CD4-positive, alpha-beta T cell (primary cell): ENCODE results near the gene CDYL2. TPM values are rescaled to one million over a fixed set of nuclear protein-coding genes. Genes with fewer than 3 reads are reported as not detected.

Experiments used
- ATAC-seq: fragments of 200-7000 bp; cut with Tn5 transposase; one replicate; pipeline ENCODE4 v1.10.0; 2022; ENCODE audit warnings: mild to moderate bottlenecking; ENCODE audit not compliant: poor library complexity
- CTCF ChIA-PET: fragments of 350-600 bp; sonication (Branson Sonifier 250); formaldehyde crosslinking; loops from one replicate; lab custom pipeline; 2021; ENCODE audit warnings: antibody characterized with exemption, inconsistent platforms; lab: Charles Lee
- POLR2A ChIA-PET: fragments of 350-600 bp; sonication (Branson Sonifier 250); formaldehyde crosslinking; loops from one replicate; lab custom pipeline; 2021; ENCODE audit warnings: antibody characterized with exemption, inconsistent platforms; lab: Charles Lee
- DNase-seq, 14 experiments: peaks; one replicate each; pipeline ENCODE4 v3.0.0-alpha.2; 2013 to 2020; ENCODE audit warnings: mixed read lengths in 2 of 14
- H3K27ac ChIP-seq, 2 donors: one replicate each; pipeline versions ENCODE4 v1.5.1 to v1.7.0; 2013; ENCODE audit warnings: low read length in 2 of 2, low read depth in 1 of 2, mild to moderate bottlenecking in 1 of 2
- H3K27me3 ChIP-seq, 2 experiments: 1 replicate in 1 of 2; 2 replicates in 1 of 2; pipeline versions ENCODE4 v1.6.1 to v1.7.0; 2013; ENCODE audit warnings: low read length in 2 of 2, control low read depth in 1 of 2, mild to moderate bottlenecking in 1 of 2, moderate library complexity in 1 of 2; ENCODE audit not compliant: insufficient read depth in 2 of 2, control insufficient read depth in 1 of 2
- H3K36me3 ChIP-seq: one replicate; pipeline ENCODE4 v1.6.1; 2013; ENCODE audit warnings: low read length, control low read depth; ENCODE audit not compliant: insufficient read depth
- H3K4me1 ChIP-seq: one replicate; pipeline ENCODE4 v1.6.1; 2013; ENCODE audit warnings: low read length, control low read depth; ENCODE audit not compliant: insufficient read depth
- H3K4me3 ChIP-seq: one replicate; pipeline ENCODE4 v1.5.1; 2013; ENCODE audit warnings: mild to moderate bottlenecking, low read length, moderate library complexity
- H3K9me3 ChIP-seq, 2 experiments: 1 replicate in 1 of 2; 2 replicates in 1 of 2; pipeline versions ENCODE4 v1.6.1 to v1.7.0; 2013; ENCODE audit warnings: low read length in 2 of 2, mild to moderate bottlenecking in 2 of 2, control low read depth in 1 of 2, moderate library complexity in 1 of 2; ENCODE audit not compliant: control insufficient read depth in 1 of 2, insufficient read depth in 1 of 2
- H3K27ac Mint-ChIP-seq: one replicate; pipeline ENCODE4 v1.8.0; 2020; ENCODE audit warnings: mixed read lengths
- H3K27me3 Mint-ChIP-seq: one replicate; pipeline ENCODE4 v1.8.0; 2021; ENCODE audit warnings: mixed read lengths
- H3K36me3 Mint-ChIP-seq: one replicate; pipeline ENCODE4 v1.8.0; 2021; ENCODE audit warnings: low read depth, mixed read lengths
- H3K4me1 Mint-ChIP-seq: one replicate; pipeline ENCODE4 v1.8.0; 2021; ENCODE audit warnings: low read depth, mixed read lengths
- H3K4me3 Mint-ChIP-seq: one replicate; pipeline ENCODE4 v1.8.0; 2020; ENCODE audit warnings: mild to moderate bottlenecking, mixed read lengths
- H3K9me3 Mint-ChIP-seq: one replicate; pipeline ENCODE4 v1.8.0; 2020; ENCODE audit warnings: mixed read lengths
- CTCF ChIP-seq: fragments of 200-600 bp; IDR thresholded peaks from one replicate; pipeline ENCODE4 v1.8.0; 2022; ENCODE audit warnings: antibody characterized with exemption, mild to moderate bottlenecking
- intact Hi-C, 2 experiments: fragments of 100-400 bp; cut with DNase I in 1 of 2; cut with micrococcal nuclease in 1 of 2; formaldehyde crosslinking; loops; one replicate each; pipeline versions ENCODE4 v1.15.1 to v1.9.0; 2023 to 2025; cut with DNase I, micrococcal nuclease
- total RNA-seq, 174 experiments: library from RNA in 2 of 174; stranded (reverse) in 2 of 174; gene quantifications; one replicate each; pipeline ENCODE4 v1.2.3 and lab custom pipeline; 2021 to 2026

Gene CDYL2
- total RNA-seq, 2 experiments from 2014 or later: 14.3 to 15.8 TPM

DNA sequence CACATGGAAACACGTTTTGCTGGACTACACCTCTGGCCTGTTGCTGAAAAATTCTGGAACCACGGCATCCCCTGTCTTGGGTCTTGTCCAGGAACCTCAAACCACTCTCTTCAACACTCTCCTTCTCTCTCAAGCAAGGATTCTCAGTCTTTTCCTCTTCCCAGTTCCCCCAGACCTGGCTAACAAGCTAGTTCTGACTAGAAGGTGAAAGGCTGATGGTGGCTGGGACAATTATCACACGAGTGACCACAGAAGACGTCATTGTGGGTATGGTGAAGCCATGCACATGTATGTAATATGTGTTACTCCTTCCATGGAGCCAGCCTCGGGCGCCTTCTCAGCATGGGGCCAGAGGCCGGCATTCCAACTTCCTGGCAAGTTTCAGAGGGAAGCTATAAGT is 123.0 kb downstream of the CDYL2 start:
- POLR2A ChIA-PET: interaction anchor here (0.8 kb wide), 1 partner anchor 126 kb away, joined by 3 read pairs; no protein-coding TSS in a partner anchor
- H3K4me3 Mint-ChIP-seq: no peak overlapping the region
- TF ChIP-seq CTCF: no peak
- Histone ChIP-seq H3K27ac (no peak overlapping the region), H3K36me3 (peaks cover 6% of the 10 kb centered on the region), H3K9me3 (no peaks in the 10 kb centered on the region), H3K27me3 (no peaks in the 10 kb centered on the region), H3K4me3 (no peak overlapping the region), H3K4me1 (no peaks in the 10 kb centered on the region)
- intact Hi-C loops: no loop called here
- peaks cover 23% of the 10 kb centered on the region for H3K36me3 Mint-ChIP-seq
- no peak for ATAC-seq
- H3K27ac Mint-ChIP-seq: no peak overlapping the region
- peaks cover 7% of the 10 kb centered on the region for H3K9me3 Mint-ChIP-seq
- no peaks in the 10 kb centered on the region for H3K4me1 Mint-ChIP-seq
- DNase-seq: no peak
- CTCF ChIA-PET: no interaction called here
- no peaks in the 10 kb centered on the region for H3K27me3 Mint-ChIP-seq

DNA sequence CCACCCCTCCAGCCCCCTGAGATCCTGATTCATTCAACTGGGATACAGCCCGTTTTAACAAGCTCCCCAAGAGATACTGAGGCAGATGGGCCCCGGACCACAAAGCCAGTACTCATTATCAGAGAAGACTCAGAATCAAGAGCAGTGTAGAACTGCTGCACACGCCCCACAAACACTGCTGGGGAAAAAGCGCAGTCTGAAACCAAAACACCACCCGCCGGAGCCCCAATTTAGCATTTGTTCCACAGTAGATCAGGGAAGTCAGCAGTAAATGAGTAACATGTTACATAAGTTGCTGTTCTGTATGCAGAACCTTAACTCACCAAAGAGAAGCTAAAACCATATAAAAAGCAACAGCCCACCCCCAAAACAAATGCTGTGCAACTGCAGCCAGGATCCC is 123.6 kb downstream of the CDYL2 start:
- H3K36me3 Mint-ChIP-seq: peaks cover 23% of the 10 kb centered on the region

DNA sequence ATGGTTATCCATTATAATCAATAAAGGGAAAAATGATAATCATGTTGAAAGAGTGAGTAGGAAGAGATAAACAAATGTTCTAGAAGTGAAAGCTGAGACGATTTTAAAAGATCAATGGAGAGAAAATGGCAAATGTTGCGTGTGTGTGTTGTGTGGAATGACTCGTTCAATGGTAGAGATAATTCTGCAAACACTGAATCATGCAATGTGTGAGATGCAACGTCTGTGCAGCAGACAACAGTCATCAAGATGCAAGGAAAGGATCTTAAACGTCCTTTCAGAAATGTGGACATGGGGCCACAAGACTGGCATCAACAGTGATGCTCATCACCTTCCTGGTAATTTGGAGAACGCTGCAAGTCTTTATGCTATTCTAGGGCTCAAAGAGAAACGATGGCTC is 124.4 kb downstream of the CDYL2 start:
- DNase-seq (no peak), ATAC-seq (no peak)
- ChIA-PET CTCF (no interaction called here), POLR2A (interaction anchor here (1.6 kb wide), 1 partner anchor 23 kb away, joined by 4 read pairs; no protein-coding TSS in a partner anchor)
- intact Hi-C loops: no loop called here
- Mint-ChIP-seq H3K27ac (no peak overlapping the region), H3K4me3 (no peak overlapping the region), H3K36me3 (peaks cover 23% of the 10 kb centered on the region), H3K27me3 (no peaks in the 10 kb centered on the region), H3K4me1 (no peaks in the 10 kb centered on the region), H3K9me3 (peaks cover 7% of the 10 kb centered on the region)
- no peak for TF ChIP-seq CTCF
- no peak overlapping the region for H3K4me3 ChIP-seq
- H3K27me3 ChIP-seq: no peaks in the 10 kb centered on the region
- H3K4me1 ChIP-seq: peaks cover 3% of the 10 kb centered on the region
- H3K9me3 ChIP-seq: no peaks in the 10 kb centered on the region
- no peak overlapping the region for H3K27ac ChIP-seq
- H3K36me3 ChIP-seq: peaks cover 6% of the 10 kb centered on the region

More for the DNA sequence above, 123.6 kb downstream of the CDYL2 start:
- peaks cover 7% of the 10 kb centered on the region for H3K9me3 Mint-ChIP-seq
- H3K27ac Mint-ChIP-seq: no peak overlapping the region
- no peaks in the 10 kb centered on the region for H3K27me3 ChIP-seq
- no peak overlapping the region for H3K4me3 Mint-ChIP-seq
- H3K4me3 ChIP-seq: no peak overlapping the region
- POLR2A ChIA-PET: interaction anchor here (0.8 to 1.6 kb wide), 2 partner anchors 24 to 126 kb away, joined by 3 to 4 read pairs; no protein-coding TSS in a partner anchor
- DNase-seq: no peak
- peaks cover 6% of the 10 kb centered on the region for H3K36me3 ChIP-seq
- CTCF ChIA-PET: no interaction called here
- intact Hi-C loops: no loop called here
- H3K9me3 ChIP-seq: no peaks in the 10 kb centered on the region
- no peak for TF ChIP-seq CTCF
- no peak overlapping the region for H3K27ac ChIP-seq
- H3K4me1 ChIP-seq: peaks cover 3% of the 10 kb centered on the region
- H3K4me1 Mint-ChIP-seq: no peaks in the 10 kb centered on the region
- no peak for ATAC-seq
- no peaks in the 10 kb centered on the region for H3K27me3 Mint-ChIP-seq
